ENCODE measurements around the gene CFAP47. TPM values are rescaled to one million over a fixed set of nuclear protein-coding genes. Genes with fewer than 3 reads are reported as not detected.

CFAP47 gene

GRCh38 chrX:36434522-36434921, 515.0 kb downstream of the CFAP47 start:
- H3K36me3 ChIP-seq (ENCODE audit: control insufficient read depth in 1 of 2, insufficient read depth in 2 of 2, low read depth in 1 of 2, low read length in 2 of 2): no peaks in the 10 kb centered on the region
- H3K18ac ChIP-seq (ENCODE audit: low read depth in 1 of 2, low read length in 2 of 2): no peak overlapping the region
- H3K9me3 ChIP-seq (ENCODE audit: control insufficient read depth, low read length): no peaks in the 10 kb centered on the region
- no peaks in the 10 kb centered on the region for H3K27me3 ChIP-seq (ENCODE audit: control insufficient read depth in 1 of 2, insufficient read depth in 1 of 2, low read length in 2 of 2)
- no peak overlapping the region for H2BK15ac ChIP-seq (ENCODE audit: low read depth, poor library complexity, severe bottlenecking)
- 86% methylated on average over 1 of the region's 1 CpG for WGBS
- H2AK5ac ChIP-seq (ENCODE audit: low read length, severe bottlenecking): no peak overlapping the region
- H3K14ac ChIP-seq (ENCODE audit: low read length in 2 of 2): no peak overlapping the region
- no peak overlapping the region for H3K4me2 ChIP-seq (ENCODE audit: low read length, poor library complexity, severe bottlenecking)
- DNase-seq: no peak
- H2BK5ac ChIP-seq (ENCODE audit: low read depth, low read length, poor library complexity, severe bottlenecking): no peak overlapping the region
- no peaks in the 10 kb centered on the region for H3K79me1 ChIP-seq (replicated peaks; ENCODE audit: low read length, poor library complexity, severe bottlenecking)
- no peak overlapping the region for H2BK12ac ChIP-seq (ENCODE audit: low read length in 2 of 2)
- H2AFZ ChIP-seq (ENCODE audit: low read depth, low read length): no peak overlapping the region
- H4K91ac ChIP-seq (ENCODE audit: low read length): no peak overlapping the region
- no peak overlapping the region for H3K4me3 ChIP-seq (ENCODE audit: insufficient read depth in 1 of 2, low read depth in 1 of 2, low read length in 2 of 2)
- H3K4me1 ChIP-seq (ENCODE audit: control insufficient read depth, insufficient read depth, low read depth, low read length): peaks cover 7% of the 10 kb centered on the region
- H3K4ac ChIP-seq (ENCODE audit: low read depth in 1 of 2, low read length in 2 of 2): no peak overlapping the region
- no peak overlapping the region for H3K9ac ChIP-seq (ENCODE audit: low read length)
- H3K23ac ChIP-seq (ENCODE audit: low read length in 2 of 2): no peak overlapping the region
- no peak overlapping the region for H2BK120ac ChIP-seq (ENCODE audit: low read depth, low read length)
- no peak overlapping the region for H3K27ac ChIP-seq (ENCODE audit: low read length, poor library complexity, severe bottlenecking)
- H4K8ac ChIP-seq (ENCODE audit: low read length): no peak overlapping the region

Small RNAs within 50 kb of the gene (small RNA-seq; reads per million reads assigned to genes)
- gene RNU6-641P (ENCODE audit: low read depth): not detected

Data from mesenchymal stem cell (in vitro differentiated cells and primary cell).